Ishikawa (cell line): ENCODE data around the gene RNF111.
A peak's percentile ranks its signal among the peaks of the same experiment; 100 is the strongest.

Experiments
- CEBPB ChIP-seq: IDR thresholded peaks from 2 replicates; pipeline ENCODE4 v1.6.1; 2012
- CREB1 ChIP-seq: IDR thresholded peaks from 2 replicates; pipeline ENCODE4 v1.6.1; 2012; ENCODE audit warnings: low read depth
- EGR1 ChIP-seq: IDR thresholded peaks from 2 replicates; pipeline ENCODE4 v1.6.1; 2012
- EP300 ChIP-seq: IDR thresholded peaks from 2 replicates; pipeline ENCODE4 v1.6.1; 2012; ENCODE audit warnings: borderline replicate concordance
- FOXM1 ChIP-seq: IDR thresholded peaks from 2 replicates; pipeline ENCODE4 v1.6.1; 2012; ENCODE audit warnings: low read depth, borderline replicate concordance
- NFIC ChIP-seq: IDR thresholded peaks from 2 replicates; pipeline ENCODE4 v1.6.1; 2012
- RAD21 ChIP-seq: IDR thresholded peaks from 2 replicates; pipeline ENCODE4 v1.6.1; 2012; ENCODE audit warnings: low read depth
- TAF1 ChIP-seq: IDR thresholded peaks from 2 replicates; pipeline ENCODE4 v1.6.1; 2012; ENCODE audit warnings: low read depth, mild to moderate bottlenecking
- TCF12 ChIP-seq: IDR thresholded peaks from 2 replicates; pipeline ENCODE4 v1.6.1; 2012; ENCODE audit warnings: low read depth
- TEAD4 ChIP-seq: IDR thresholded peaks from 2 replicates; pipeline ENCODE4 v1.6.1; 2012
- YY1 ChIP-seq: IDR thresholded peaks from 2 replicates; pipeline ENCODE4 v1.6.1; 2012; ENCODE audit warnings: low read depth
- ZBTB7A ChIP-seq: IDR thresholded peaks from 2 replicates; pipeline ENCODE4 v1.6.1; 2012; ENCODE audit warnings: low read depth
- TF ChIP-seq, protein P1 (sequence below): IDR thresholded peaks from 2 replicates; pipeline ENCODE4 v1.6.1; 2012
- TF ChIP-seq, protein P2 (sequence below): IDR thresholded peaks from 2 replicates; pipeline ENCODE4 v1.6.1; 2012
- TF ChIP-seq, protein P3 (sequence below): IDR thresholded peaks from 2 replicates; pipeline ENCODE4 v1.6.1; 2012; ENCODE audit warnings: low read depth, mild to moderate bottlenecking

Gene RNF111

DNA sequence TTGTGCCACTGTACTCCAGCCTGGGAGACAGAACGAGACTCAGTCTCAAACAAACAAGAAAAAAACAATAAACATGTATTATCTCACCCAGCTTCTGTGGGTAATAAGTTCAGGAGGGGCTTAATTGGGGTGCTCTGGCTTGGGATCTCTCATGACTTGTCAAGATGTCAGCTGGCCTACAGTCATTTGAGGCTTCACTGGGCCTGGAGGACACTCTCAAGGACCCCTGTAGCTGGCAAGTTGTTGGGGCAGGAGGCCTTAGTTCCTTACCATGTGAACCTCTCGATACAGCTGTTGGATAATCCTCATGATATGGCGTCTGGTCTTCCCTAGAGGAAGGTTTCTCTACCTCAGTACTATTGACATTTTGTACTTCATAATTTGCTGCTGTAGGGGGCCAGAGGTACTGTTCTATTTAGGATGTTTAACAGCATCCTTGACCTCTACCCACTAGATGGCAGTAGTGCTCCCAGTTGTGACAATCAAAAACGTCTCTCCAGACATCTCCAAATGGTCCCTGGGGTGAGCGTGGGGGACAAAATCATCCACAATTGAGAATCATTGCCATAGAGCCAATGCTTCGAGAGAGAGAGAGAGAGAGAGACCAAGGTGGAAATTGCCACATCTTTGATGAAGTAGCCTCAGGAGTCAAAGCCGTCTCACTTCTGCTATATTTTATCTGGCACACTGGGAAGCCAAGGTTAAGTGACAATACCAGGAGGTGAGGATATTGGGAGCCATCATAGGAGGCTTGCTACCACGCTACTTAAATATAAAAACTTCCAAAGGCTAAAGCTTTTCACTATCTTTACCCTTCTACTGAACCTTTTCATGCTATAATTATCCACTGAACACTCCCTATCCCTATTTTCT lies 30.1 kb upstream of the RNF111 start:
- TF ChIP-seq RAD21, result peak; percentile 71
- TF ChIP-seq, protein P1, sequence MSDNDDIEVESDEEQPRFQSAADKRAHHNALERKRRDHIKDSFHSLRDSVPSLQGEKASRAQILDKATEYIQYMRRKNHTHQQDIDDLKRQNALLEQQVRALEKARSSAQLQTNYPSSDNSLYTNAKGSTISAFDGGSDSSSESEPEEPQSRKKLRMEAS, result no peak

DNA sequence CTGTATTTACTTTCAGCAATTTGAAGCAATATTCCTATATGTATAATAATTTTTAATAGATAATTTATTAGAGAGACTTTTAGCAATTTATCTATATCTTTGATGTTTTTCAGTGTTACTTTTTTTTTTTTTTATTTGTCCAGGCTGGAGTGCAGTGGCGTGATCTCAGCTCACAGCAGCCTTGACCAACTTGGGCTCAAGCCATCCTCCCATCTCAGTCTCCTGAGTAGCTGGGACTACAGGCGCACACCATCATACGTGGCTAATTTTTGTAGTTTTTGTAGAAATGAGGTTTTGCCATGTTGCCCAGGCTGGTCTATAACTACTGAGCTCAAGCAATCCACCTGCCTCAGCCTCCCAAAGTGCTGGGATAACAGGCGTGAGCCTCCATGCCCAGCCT lies 28.7 kb upstream of the RNF111 start:
- no peak for TF ChIP-seq EP300
- no peak for TF ChIP-seq EGR1
- no peak for TF ChIP-seq TEAD4
- TF ChIP-seq, protein P2, sequence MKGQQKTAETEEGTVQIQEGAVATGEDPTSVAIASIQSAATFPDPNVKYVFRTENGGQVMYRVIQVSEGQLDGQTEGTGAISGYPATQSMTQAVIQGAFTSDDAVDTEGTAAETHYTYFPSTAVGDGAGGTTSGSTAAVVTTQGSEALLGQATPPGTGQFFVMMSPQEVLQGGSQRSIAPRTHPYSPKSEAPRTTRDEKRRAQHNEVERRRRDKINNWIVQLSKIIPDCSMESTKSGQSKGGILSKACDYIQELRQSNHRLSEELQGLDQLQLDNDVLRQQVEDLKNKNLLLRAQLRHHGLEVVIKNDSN, result no peak
- TF ChIP-seq ZBTB7A, result no peak
- TF ChIP-seq, protein P1, result no peak
- TF ChIP-seq CEBPB, result no peak
- no peak for TF ChIP-seq NFIC
- TF ChIP-seq, protein P3, sequence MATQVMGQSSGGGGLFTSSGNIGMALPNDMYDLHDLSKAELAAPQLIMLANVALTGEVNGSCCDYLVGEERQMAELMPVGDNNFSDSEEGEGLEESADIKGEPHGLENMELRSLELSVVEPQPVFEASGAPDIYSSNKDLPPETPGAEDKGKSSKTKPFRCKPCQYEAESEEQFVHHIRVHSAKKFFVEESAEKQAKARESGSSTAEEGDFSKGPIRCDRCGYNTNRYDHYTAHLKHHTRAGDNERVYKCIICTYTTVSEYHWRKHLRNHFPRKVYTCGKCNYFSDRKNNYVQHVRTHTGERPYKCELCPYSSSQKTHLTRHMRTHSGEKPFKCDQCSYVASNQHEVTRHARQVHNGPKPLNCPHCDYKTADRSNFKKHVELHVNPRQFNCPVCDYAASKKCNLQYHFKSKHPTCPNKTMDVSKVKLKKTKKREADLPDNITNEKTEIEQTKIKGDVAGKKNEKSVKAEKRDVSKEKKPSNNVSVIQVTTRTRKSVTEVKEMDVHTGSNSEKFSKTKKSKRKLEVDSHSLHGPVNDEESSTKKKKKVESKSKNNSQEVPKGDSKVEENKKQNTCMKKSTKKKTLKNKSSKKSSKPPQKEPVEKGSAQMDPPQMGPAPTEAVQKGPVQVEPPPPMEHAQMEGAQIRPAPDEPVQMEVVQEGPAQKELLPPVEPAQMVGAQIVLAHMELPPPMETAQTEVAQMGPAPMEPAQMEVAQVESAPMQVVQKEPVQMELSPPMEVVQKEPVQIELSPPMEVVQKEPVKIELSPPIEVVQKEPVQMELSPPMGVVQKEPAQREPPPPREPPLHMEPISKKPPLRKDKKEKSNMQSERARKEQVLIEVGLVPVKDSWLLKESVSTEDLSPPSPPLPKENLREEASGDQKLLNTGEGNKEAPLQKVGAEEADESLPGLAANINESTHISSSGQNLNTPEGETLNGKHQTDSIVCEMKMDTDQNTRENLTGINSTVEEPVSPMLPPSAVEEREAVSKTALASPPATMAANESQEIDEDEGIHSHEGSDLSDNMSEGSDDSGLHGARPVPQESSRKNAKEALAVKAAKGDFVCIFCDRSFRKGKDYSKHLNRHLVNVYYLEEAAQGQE, result no peak
- no peak for TF ChIP-seq CREB1
- no peak for TF ChIP-seq YY1
- TF ChIP-seq TAF1, result no peak
- no peak for TF ChIP-seq FOXM1
- no peak for TF ChIP-seq RAD21
- no peak for TF ChIP-seq TCF12

DNA sequence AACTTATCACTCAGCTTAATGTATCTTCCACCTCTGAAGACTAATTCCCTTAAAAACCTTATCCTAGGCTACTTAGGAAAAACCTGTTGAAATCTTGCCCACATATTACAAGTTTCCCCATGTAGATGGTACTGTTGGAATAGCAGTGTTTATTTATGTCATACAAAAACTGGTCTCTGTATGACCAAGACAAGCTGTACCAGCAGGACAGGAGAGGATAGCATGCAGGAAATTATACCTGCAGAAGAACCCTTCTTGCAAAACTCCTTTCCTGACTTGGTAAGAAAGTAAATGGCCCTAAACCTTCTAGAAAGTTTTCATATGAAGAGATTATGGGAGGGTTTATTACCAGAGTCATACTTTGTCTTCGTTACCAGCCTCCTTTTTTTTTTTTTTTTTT lies 25.3 kb upstream of the RNF111 start:
- no peak for TF ChIP-seq YY1

DNA sequence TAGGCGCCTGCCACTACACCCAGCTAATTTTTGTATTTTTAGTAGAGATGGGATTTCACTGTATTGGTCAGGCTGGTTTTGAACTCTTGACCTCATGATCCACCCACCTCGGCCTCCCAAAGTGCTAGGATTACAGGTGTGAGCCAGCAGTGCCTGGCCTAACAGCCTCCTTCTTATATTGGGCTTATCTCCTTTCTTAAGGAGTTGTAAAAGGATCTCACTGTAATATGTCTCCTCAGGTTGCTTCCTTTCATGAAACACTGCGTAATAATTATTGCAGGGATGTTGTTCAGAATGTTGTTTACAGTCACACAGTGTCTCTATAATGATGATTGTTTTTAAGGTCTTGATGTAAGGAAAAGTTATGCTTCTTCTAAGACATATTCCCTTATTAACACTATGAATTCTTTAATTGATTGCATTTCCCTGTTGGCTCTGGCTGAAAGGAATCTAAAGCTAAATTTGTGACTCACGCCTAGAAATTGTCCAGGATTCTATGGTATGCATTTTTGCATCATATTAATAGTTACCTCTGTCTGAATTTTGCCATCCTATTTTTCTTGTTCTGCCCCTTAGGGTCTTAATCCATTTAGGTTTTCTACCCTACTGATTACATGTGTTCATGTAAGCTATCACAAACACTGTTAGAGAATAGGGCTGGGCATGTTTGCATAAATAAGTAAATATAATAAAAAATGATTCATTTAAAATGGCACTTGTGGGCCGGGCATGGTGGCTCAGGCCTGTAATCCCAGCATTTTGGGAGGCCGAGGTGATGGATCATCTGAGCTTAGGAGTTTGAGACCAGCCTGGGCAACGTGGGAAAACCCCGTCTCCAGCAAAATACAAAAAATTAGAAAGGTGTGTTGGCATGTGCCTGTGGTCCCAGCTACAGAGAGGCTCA lies 24.5 kb upstream of the RNF111 start:
- TF ChIP-seq CEBPB (no peak), FOXM1 (no peak), EP300 (no peak), TEAD4 (no peak), YY1 (no peak), TCF12 (no peak), ZBTB7A (no peak), NFIC (no peak)
- TF ChIP-seq, protein P2, result no peak

DNA sequence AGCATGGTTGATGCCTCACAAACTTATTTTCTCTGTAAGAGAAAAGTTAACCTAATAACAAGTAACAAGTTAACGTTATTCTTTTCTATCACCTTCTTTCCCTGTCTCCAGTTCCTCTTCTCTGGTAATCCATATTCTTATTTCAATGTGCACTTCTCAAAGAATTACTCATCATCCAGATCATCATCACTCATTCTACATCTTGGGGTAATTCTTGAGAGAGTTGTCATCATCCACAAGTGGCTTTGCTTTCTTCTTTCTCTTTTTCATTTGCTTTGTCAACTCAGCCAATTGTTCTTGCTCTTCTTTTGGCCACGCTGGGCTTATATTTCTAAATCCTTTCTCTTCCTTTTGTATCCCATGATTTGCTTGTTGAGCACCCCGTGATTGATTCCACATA lies 20.8 kb upstream of the RNF111 start:
- TF ChIP-seq YY1 (no peak), FOXM1 (no peak), EP300 (no peak), ZBTB7A (no peak), CREB1 (no peak), TAF1 (no peak), TCF12 (no peak), CEBPB (no peak), EGR1 (no peak), RAD21 (no peak), NFIC (no peak), TEAD4 (no peak)
- TF ChIP-seq, protein P3, result no peak
- TF ChIP-seq, protein P2, result no peak
- TF ChIP-seq, protein P1, result no peak
